Mammary epithelial cell (primary cell): Measurements from ENCODE around the gene AKAP6.

Source experiments
- EZH2 ChIP-seq: IDR thresholded peaks from 2 replicates; pipeline ENCODE4 v1.6.1; 2012; ENCODE audit warnings: low read length, inconsistent platforms, borderline replicate concordance
- TF ChIP-seq, protein P1 (sequence below), 2 donors: IDR thresholded peaks in 1 of 2; conservative IDR thresholded peaks in 1 of 2; 2 replicates each; pipeline ENCODE4 v1.5.1; 2011 to 2012; ENCODE audit warnings: inconsistent platforms in 2 of 2, low read length in 2 of 2, mild to moderate bottlenecking in 2 of 2, control low read depth in 1 of 2, low read depth in 1 of 2; ENCODE audit not compliant: insufficient read depth in 1 of 2; ENCODE audit errors: extremely low read depth in 1 of 2

DNA sequence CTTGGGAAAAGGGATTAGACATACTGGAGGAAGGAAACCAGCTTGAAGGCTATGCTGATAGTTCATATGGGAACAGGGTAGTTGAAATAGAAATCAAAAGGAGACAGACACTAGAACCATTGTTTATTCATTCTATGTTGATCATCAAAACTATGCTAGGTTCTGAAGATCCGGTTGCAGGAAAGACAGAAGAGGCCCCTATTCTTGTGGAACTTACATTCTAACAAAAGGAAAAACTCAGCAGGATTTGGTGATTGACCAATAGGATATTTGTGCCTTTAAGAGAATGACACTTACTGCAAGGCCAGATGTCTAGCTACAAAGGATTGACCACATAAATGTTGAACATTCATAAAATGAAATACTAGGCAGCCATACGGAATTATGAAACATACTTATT lies 179.2 kb downstream of the AKAP6 start:
- TF ChIP-seq, protein P1, sequence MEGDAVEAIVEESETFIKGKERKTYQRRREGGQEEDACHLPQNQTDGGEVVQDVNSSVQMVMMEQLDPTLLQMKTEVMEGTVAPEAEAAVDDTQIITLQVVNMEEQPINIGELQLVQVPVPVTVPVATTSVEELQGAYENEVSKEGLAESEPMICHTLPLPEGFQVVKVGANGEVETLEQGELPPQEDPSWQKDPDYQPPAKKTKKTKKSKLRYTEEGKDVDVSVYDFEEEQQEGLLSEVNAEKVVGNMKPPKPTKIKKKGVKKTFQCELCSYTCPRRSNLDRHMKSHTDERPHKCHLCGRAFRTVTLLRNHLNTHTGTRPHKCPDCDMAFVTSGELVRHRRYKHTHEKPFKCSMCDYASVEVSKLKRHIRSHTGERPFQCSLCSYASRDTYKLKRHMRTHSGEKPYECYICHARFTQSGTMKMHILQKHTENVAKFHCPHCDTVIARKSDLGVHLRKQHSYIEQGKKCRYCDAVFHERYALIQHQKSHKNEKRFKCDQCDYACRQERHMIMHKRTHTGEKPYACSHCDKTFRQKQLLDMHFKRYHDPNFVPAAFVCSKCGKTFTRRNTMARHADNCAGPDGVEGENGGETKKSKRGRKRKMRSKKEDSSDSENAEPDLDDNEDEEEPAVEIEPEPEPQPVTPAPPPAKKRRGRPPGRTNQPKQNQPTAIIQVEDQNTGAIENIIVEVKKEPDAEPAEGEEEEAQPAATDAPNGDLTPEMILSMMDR (conservative IDR thresholded peaks at IDR 0.05 in 1 of 2, IDR thresholded peaks at IDR 0.05 in 1 of 2; ENCODE audit: extremely low read depth in 1 of 2, insufficient read depth in 1 of 2, low read depth in 1 of 2, low read length in 2 of 2): no peak
- TF ChIP-seq EZH2: no peak
